ENCODE results near the gene AGAP2. TPM values are rescaled to one million over a fixed set of nuclear protein-coding genes. Genes with fewer than 3 reads are reported as not detected.
"Not testable (repeated sequence)": the region's sequence is repeated elsewhere in the genome, so short reads cannot be mapped to it uniquely, and the experiment has no call there.

Gene AGAP2
- polyA plus RNA-seq, 1 donor (not counting 4 experiments of a cell fraction or from before 2014, with no cell fraction given), result 0.13 TPM

DNA sequence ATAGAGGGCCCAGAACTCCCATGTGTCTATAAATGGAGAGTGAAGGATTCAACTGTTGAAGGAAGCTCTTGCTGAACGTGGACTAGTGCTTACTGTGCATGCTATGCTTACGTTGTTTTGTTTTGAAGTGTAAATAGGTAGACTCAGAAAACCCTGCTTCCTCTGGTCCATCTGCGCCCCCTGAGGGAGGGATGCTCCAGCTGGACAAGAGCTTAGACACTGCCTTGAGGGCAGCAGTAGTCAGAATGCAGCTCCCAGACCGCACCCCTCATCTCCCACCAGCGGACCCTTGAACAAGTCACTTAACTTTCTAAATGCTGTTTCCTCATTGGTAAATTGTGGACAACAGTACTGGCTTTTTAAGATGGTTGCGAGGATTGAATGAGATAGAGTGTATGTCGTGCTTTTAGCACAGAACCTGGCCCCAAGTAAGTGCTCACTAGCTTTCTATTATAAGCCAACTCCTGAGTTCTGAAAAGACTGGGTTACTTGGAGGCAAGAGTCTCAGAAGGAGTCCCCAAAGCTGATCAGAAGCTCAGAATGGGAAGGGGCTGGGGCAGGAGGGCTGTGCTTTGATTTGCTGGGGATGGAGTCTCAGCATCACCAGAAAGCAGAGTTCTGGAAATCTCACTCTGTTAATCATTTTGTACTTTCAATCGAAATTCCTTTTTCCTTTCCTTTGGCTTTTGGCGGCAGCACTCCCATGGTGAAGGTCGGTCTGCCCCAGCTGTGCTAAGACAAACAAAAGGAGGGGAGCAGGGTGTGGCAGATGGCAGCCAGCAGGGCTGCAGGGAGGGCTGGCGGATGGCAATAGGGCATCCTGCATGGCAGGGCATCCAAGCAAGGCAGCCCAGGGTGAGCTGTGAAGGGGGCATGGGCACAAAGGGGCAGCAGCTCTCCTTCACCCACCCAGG, 15.6 kb downstream of the AGAP2 start:
- H3K9me3 ChIP-seq (ENCODE audit: control insufficient read depth, low read depth, low read length), result no peaks in the 10 kb centered on the region
- TF ChIP-seq CTCF (optimal IDR thresholded peaks at IDR 0.05 in 1 of 3, IDR thresholded peaks at IDR 0.05 in 1 of 3, conservative IDR thresholded peaks at IDR 0.05 in 1 of 3; ENCODE audit: extremely low read depth in 1 of 3, insufficient read depth in 2 of 3, low read length in 3 of 3) (no peak), EZH2 (IDR thresholded peaks at IDR 0.05; ENCODE audit: low read length) (no peak)
- H3K4me1 ChIP-seq (ENCODE audit: control insufficient read depth, extremely low read depth, insufficient read depth, low read length), result peaks cover 4% of the 10 kb centered on the region
- no peak overlapping the region for H3K4me2 ChIP-seq (ENCODE audit: control insufficient read depth, extremely low read depth, insufficient read depth, low read depth, low read length)
- H3K27ac ChIP-seq (ENCODE audit: control insufficient read depth, insufficient read depth, low read length), result no peak overlapping the region
- H3K9ac ChIP-seq (ENCODE audit: control insufficient read depth, extremely low read depth, insufficient read depth, low read length), result no peak overlapping the region
- DNase-seq (ENCODE audit: low read depth, low spot score) (no peak), FAIRE-seq (no peak)
- dilution Hi-C loops (cut with MboI; ENCODE audit: extremely low pct_ligation_motif_present, low sequenced_read_pairs), result no loop called here
- no peak overlapping the region for H3K4me3 ChIP-seq (ENCODE audit: control insufficient read depth in 2 of 3, extremely low read depth in 1 of 3, insufficient read depth in 2 of 3, low read depth in 1 of 3, low read length in 3 of 3)
- no peak overlapping the region for H2AFZ ChIP-seq (ENCODE audit: control insufficient read depth, low read length)
- peaks cover 5 to 14% of the 10 kb centered on the region in 2 experiments for H3K36me3 ChIP-seq (ENCODE audit: control insufficient read depth in 2 of 2, extremely low read depth in 1 of 2, insufficient read depth in 2 of 2, low read length in 2 of 2)
- no peaks in the 10 kb centered on the region for H3K79me2 ChIP-seq (ENCODE audit: control insufficient read depth, insufficient read depth, low read length)
- H3K27me3 ChIP-seq (ENCODE audit: control insufficient read depth, extremely low read depth, insufficient read depth, low read length), result no peaks in the 10 kb centered on the region
- H4K20me1 ChIP-seq (ENCODE audit: control insufficient read depth, extremely low read depth, insufficient read depth, low read length), result no peaks in the 10 kb centered on the region
- no peaks in the 10 kb centered on the region for H3K9me1 ChIP-seq (ENCODE audit: control insufficient read depth, extremely low read depth, insufficient read depth, low read length)

DNA sequence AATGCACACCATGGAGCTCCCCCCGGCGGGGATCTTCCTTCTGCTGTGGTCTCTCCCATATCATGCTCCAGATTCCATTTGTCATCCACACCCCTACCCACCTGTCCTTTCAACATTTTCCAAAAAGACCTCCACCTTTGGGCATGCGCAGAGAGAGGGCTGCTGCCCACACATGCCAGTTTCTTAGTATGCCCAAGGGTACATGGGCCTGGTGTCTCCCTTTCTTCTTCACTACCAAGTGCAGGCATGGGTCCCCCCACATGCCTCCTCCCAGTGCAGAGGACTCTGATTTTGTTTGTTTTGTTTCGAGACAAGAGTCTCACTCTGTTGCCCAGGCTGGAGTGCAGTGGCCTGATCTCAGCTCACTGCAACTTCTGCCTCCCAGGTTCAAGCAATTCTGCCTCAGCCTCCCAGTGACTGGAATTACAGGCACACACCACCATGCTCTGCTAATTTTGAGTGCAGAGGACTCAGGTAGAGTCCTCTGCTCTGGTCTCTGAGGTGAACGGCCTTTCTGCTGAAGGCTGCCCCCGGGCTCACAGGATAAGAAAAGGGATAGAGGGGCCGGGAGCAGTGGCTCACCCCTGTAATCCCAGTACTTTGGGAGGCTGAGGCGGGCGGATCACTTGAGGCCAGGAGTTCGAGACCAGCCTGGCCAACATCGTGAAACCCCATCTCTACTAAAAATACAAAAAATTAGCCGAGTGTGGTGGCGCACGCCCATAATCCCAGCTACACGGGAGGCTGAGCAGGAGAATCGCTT, 16.5 kb downstream of the AGAP2 start:
- H3K27me3 ChIP-seq (ENCODE audit: control insufficient read depth, extremely low read depth, insufficient read depth, low read length); H3K9me1 ChIP-seq (ENCODE audit: control insufficient read depth, extremely low read depth, insufficient read depth, low read length); H3K27ac ChIP-seq (ENCODE audit: control insufficient read depth, insufficient read depth, low read length); H4K20me1 ChIP-seq (ENCODE audit: control insufficient read depth, extremely low read depth, insufficient read depth, low read length); H3K4me1 ChIP-seq (ENCODE audit: control insufficient read depth, extremely low read depth, insufficient read depth, low read length); DNase-seq (ENCODE audit: low read depth, low spot score); H3K9ac ChIP-seq (ENCODE audit: control insufficient read depth, extremely low read depth, insufficient read depth, low read length); H2AFZ ChIP-seq (ENCODE audit: control insufficient read depth, low read length); H3K4me2 ChIP-seq (ENCODE audit: control insufficient read depth, extremely low read depth, insufficient read depth, low read depth, low read length); H3K4me3 ChIP-seq (ENCODE audit: control insufficient read depth in 2 of 3, extremely low read depth in 1 of 3, insufficient read depth in 2 of 3, low read depth in 1 of 3, low read length in 3 of 3); H3K9me3 ChIP-seq (ENCODE audit: control insufficient read depth, low read depth, low read length); dilution Hi-C loops (cut with MboI; ENCODE audit: extremely low pct_ligation_motif_present, low sequenced_read_pairs); H3K79me2 ChIP-seq (ENCODE audit: control insufficient read depth, insufficient read depth, low read length); FAIRE-seq: not testable (repeated sequence)
- peaks cover 5 to 14% of the 10 kb centered on the region in 2 experiments for H3K36me3 ChIP-seq (ENCODE audit: control insufficient read depth in 2 of 2, extremely low read depth in 1 of 2, insufficient read depth in 2 of 2, low read length in 2 of 2)
